Measurements from ENCODE around the gene RIMKLA. TPM values are rescaled to one million over a fixed set of nuclear protein-coding genes. Genes with fewer than 3 reads are reported as not detected.

RIMKLA gene
- total and polyA plus RNA-seq, 10 of the 15 experiments (the other 5 are each of a cell fraction or from before 2014, with no cell fraction given), result 0.01 to 0.52 (median 0.08) TPM

DNA sequence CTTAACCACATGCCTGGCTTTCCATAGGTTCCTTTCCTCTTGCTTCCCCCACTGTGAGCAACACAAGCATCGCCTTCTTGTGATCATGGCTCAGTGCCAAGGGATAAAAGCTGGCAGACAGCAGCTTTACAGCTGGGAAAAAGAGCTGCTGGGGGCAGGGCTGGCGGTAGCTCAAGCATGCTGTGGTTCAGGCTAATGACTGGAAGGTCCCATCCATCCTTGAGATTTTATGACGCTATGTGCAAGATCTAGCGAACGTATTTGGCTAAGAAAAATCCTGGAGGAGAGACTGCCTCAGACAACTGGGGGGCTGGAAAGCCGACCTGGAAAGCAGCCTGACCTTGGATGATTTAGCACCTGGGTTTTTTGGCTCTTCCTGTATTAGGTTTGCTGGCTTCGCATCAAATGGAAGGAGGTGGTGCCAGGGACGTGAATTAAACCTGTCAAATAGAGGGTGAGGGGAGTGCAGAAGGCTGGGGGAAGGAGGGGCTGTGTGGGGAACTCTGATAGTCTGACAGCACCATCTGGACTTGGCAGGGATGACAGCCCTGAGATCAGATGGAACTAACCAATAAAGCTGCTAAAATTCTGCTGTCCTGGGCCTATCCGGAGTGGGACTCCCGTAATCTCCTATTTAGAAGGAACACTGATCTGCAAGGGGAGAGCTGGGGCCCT is 40.5 kb downstream of the RIMKLA start:
- Histone ChIP-seq H3K27ac (ENCODE audit: control insufficient read depth, insufficient read depth) (no peak overlapping the region), H3K4me1 (ENCODE audit: control insufficient read depth, insufficient read depth, low read length) (no peaks in the 10 kb centered on the region), H3K4me3 (no peak overlapping the region), H3K27me3 (replicated peaks in 1 of 2; ENCODE audit: control insufficient read depth in 2 of 2, insufficient read depth in 2 of 2, low read length in 1 of 2) (no peaks in the 10 kb centered on the region; a peak in 1 of 4 replicates), H3K9ac (ENCODE audit: control insufficient read depth, insufficient read depth, low read length) (no peak overlapping the region), H2AFZ (ENCODE audit: control insufficient read depth, low read depth, low read length) (no peak overlapping the region), H4K20me1 (ENCODE audit: control insufficient read depth, insufficient read depth) (no peaks in the 10 kb centered on the region), H3K79me2 (ENCODE audit: control insufficient read depth, insufficient read depth, low read length) (no peaks in the 10 kb centered on the region), H3K36me3 (ENCODE audit: control insufficient read depth in 2 of 2, insufficient read depth in 2 of 2, low read length in 1 of 2) (no peaks in the 10 kb centered on the region), H3K4me2 (ENCODE audit: control insufficient read depth, insufficient read depth) (no peak overlapping the region), H3K9me3 (replicated peaks; ENCODE audit: control insufficient read depth, insufficient read depth, low read length) (no peaks in the 10 kb centered on the region)
- no peak for TF ChIP-seq RUNX3 (IDR thresholded peaks at IDR 0.05; ENCODE audit: low read length)
- no peak for TF ChIP-seq BHLHE40 (IDR thresholded peaks at IDR 0.05; ENCODE audit: borderline replicate concordance in 1 of 2, low read depth in 2 of 2, low read length in 1 of 2)
- no peak for TF ChIP-seq STAT1 (conservative IDR thresholded peaks at IDR 0.05)
- no peak for TF ChIP-seq PML (IDR thresholded peaks at IDR 0.05; ENCODE audit: low read length)
- TF ChIP-seq EZH2 (IDR thresholded peaks at IDR 0.05; ENCODE audit: borderline replicate concordance, control insufficient read depth, low read depth, low read length), result no peak
- no peak for TF ChIP-seq RELA (IDR thresholded peaks at IDR 0.05; ENCODE audit: borderline replicate concordance, partially characterized antibody)
- no peak for TF ChIP-seq LARP7 (IDR thresholded peaks at IDR 0.05)
- TF ChIP-seq, protein P1, sequence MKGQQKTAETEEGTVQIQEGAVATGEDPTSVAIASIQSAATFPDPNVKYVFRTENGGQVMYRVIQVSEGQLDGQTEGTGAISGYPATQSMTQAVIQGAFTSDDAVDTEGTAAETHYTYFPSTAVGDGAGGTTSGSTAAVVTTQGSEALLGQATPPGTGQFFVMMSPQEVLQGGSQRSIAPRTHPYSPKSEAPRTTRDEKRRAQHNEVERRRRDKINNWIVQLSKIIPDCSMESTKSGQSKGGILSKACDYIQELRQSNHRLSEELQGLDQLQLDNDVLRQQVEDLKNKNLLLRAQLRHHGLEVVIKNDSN (IDR thresholded peaks at IDR 0.05; ENCODE audit: borderline replicate concordance, extremely low read length, insufficient read depth, low read depth, low read length), result no peak
- TF ChIP-seq, protein P2, sequence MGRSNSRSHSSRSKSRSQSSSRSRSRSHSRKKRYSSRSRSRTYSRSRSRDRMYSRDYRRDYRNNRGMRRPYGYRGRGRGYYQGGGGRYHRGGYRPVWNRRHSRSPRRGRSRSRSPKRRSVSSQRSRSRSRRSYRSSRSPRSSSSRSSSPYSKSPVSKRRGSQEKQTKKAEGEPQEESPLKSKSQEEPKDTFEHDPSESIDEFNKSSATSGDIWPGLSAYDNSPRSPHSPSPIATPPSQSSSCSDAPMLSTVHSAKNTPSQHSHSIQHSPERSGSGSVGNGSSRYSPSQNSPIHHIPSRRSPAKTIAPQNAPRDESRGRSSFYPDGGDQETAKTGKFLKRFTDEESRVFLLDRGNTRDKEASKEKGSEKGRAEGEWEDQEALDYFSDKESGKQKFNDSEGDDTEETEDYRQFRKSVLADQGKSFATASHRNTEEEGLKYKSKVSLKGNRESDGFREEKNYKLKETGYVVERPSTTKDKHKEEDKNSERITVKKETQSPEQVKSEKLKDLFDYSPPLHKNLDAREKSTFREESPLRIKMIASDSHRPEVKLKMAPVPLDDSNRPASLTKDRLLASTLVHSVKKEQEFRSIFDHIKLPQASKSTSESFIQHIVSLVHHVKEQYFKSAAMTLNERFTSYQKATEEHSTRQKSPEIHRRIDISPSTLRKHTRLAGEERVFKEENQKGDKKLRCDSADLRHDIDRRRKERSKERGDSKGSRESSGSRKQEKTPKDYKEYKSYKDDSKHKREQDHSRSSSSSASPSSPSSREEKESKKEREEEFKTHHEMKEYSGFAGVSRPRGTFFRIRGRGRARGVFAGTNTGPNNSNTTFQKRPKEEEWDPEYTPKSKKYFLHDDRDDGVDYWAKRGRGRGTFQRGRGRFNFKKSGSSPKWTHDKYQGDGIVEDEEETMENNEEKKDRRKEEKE (IDR thresholded peaks at IDR 0.05), result no peak
- no peak for TF ChIP-seq ZZZ3 (IDR thresholded peaks at IDR 0.05; ENCODE audit: control insufficient read depth, insufficient read length, low read depth)
- TF ChIP-seq, protein P3, sequence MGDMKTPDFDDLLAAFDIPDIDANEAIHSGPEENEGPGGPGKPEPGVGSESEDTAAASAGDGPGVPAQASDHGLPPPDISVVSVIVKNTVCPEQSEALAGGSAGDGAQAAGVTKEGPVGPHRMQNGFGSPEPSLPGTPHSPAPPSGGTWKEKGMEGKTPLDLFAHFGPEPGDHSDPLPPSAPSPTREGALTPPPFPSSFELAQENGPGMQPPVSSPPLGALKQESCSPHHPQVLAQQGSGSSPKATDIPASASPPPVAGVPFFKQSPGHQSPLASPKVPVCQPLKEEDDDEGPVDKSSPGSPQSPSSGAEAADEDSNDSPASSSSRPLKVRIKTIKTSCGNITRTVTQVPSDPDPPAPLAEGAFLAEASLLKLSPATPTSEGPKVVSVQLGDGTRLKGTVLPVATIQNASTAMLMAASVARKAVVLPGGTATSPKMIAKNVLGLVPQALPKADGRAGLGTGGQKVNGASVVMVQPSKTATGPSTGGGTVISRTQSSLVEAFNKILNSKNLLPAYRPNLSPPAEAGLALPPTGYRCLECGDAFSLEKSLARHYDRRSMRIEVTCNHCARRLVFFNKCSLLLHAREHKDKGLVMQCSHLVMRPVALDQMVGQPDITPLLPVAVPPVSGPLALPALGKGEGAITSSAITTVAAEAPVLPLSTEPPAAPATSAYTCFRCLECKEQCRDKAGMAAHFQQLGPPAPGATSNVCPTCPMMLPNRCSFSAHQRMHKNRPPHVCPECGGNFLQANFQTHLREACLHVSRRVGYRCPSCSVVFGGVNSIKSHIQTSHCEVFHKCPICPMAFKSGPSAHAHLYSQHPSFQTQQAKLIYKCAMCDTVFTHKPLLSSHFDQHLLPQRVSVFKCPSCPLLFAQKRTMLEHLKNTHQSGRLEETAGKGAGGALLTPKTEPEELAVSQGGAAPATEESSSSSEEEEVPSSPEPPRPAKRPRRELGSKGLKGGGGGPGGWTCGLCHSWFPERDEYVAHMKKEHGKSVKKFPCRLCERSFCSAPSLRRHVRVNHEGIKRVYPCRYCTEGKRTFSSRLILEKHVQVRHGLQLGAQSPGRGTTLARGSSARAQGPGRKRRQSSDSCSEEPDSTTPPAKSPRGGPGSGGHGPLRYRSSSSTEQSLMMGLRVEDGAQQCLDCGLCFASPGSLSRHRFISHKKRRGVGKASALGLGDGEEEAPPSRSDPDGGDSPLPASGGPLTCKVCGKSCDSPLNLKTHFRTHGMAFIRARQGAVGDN (IDR thresholded peaks at IDR 0.05), result no peak
- TF ChIP-seq CREM (IDR thresholded peaks at IDR 0.05; ENCODE audit: low read depth), result no peak
- no peak for TF ChIP-seq ETV6 (conservative IDR thresholded peaks at IDR 0.05 in 1 of 2, IDR thresholded peaks at IDR 0.05 in 1 of 2; ENCODE audit: borderline replicate concordance in 1 of 2, low read depth in 1 of 2)
- TF ChIP-seq FOXM1 (IDR thresholded peaks at IDR 0.05; ENCODE audit: low read depth, low read length), result no peak
- TF ChIP-seq HDAC6 (IDR thresholded peaks at IDR 0.05; ENCODE audit: unreplicated experiment), result no peak
- TF ChIP-seq NFXL1 (IDR thresholded peaks at IDR 0.05; ENCODE audit: borderline replicate concordance), result no peak
- ChIA-PET RAD21 (ENCODE audit: unreplicated experiment) (no interaction called here), POLR2A (no interaction called here), CTCF (no interaction called here), SMC1A (ENCODE audit: uncharacterized antibody, unreplicated experiment) (no interaction called here)
- no peak for FAIRE-seq
- in situ Hi-C loops (cut with MboI) (no loop called here), intact Hi-C loops (cut with micrococcal nuclease; ENCODE audit: unreplicated experiment) (no loop called here)
- DNase-seq (ENCODE audit: low read depth, low spot score), result no peak
- WGBS (ENCODE audit: insufficient coverage, insufficient replicate concordance, low lambda C conversion rate, missing lambda C conversion rate), result 39% methylated on average over 10 of the region's 10 CpGs
- ATAC-seq, result no peak
- no TSS peak for BruUV-seq (replicated peaks)

All from GM12878 (cell line).